GM19193 (cell line): ENCODE data around the gene DIAPH2.

Experiments used
- POLR2A ChIP-seq: IDR thresholded peaks from 4 replicates; pipeline ENCODE4 v1.6.1; 2011; ENCODE audit not compliant: insufficient read depth, insufficient read length; ENCODE audit errors: extremely low read depth

DIAPH2 gene

GRCh38 chrX:97268182-97268680 lies 583.6 kb downstream of the DIAPH2 start:
- no peak for TF ChIP-seq POLR2A

DNA sequence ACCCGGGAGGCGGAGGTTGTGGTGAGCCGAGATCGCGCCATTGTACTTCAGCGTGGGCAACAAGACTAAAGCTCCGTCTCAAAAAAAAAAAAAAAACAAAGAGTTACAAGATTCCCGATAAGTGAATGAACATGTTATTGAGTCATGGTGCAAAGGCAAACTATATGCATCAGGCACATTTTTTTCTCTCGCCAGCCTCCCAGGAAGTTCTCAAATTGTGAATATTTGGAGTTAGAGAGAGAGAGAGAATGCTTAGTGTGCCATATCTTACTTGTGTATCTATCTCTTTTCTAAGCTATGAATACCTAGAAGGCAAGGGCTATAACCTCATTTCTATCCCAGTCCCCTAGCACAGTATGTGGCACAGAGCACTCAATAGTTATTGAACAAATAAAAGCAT lies 599.9 kb downstream of the DIAPH2 start:
- TF ChIP-seq POLR2A: no peak

GRCh38 chrX:97290199-97290598 lies 605.6 kb downstream of the DIAPH2 start:
- TF ChIP-seq POLR2A: no peak

DNA sequence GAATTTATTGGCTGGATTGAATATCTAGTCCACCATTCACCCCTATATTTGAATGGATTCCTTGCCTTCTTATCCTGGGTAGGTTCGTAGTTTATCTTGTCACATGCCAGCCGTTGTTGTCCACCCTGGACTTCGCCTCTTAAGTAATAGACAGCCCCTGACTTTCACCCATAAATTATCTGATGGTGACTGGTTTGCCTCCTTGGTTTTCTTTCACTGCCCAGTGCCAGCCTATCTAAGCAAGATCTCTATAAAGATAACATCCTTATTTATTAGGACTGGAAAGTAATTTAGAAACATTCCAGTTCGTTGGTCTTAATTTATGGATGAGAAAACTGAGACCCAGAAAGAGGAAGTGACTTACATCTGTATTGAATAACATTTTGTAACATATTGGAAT lies 609.4 kb downstream of the DIAPH2 start:
- no peak for TF ChIP-seq POLR2A

- TF ChIP-seq POLR2A: no peak
Observed at GRCh38 chrX:97295954-97296353, 611.3 kb downstream of the DIAPH2 start.

- TF ChIP-seq POLR2A: no peak
Observed at GRCh38 chrX:97306771-97307470, 622.3 kb downstream of the DIAPH2 start.

- no peak for TF ChIP-seq POLR2A
Observed at GRCh38 chrX:97308171-97308570, 623.5 kb downstream of the DIAPH2 start.

GRCh38 chrX:97309487-97310116 lies 625.0 kb downstream of the DIAPH2 start:
- TF ChIP-seq POLR2A: no peak

- no peak for TF ChIP-seq POLR2A
Observed at GRCh38 chrX:97310373-97310772, 625.7 kb downstream of the DIAPH2 start.

DNA sequence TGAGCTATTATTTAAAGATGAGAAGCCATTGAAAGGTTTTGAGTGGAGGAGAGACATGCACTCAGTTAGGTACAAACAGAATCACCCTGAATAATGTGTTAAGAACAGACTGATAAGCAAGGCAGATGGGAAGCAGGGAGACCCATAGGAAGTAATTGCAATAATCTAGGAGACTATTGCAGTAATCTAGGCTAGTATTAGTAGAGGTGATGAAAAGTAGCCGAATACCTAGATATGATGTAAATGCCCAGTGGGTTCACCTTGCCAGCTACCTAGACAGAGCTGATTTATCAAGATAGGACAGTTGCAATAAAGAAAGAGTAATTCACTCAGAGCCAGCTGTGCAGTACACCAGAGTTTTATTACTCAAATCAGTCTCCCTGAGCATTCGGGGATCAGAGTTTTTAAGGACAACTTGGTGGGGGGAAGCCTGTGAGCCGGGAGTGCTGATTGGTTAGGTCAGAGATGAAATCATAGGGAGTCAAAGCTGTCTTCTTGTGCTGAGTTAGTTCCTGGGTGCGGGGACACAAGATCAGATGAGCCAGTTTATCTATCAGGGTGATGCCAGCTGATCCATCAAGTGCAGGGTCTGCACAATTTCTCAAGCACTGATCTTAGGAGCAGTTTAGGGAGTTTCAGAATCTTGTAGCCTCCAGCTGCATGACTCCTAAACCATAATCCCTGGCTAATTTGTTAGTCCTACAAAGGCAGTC lies 626.6 kb downstream of the DIAPH2 start:
- TF ChIP-seq POLR2A: no peak

DNA sequence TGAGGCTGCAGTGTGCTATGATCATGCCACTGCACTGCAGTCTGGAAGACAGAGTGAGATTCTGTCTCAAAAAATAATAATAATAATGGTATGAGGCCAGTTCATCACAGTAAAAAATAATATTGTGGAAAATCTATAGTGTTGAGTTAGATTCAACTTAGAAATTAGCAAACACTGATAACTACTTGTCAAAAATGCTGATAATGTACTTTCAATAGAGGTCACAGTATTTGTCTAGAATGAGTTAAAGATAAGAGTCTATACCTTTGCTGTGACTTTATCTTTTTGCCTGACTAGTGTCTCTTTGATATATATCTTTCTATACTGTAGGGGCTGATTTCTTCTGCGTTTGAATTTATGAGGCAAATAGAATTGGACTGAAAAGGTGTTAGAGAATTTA lies 629.7 kb downstream of the DIAPH2 start:
- no peak for TF ChIP-seq POLR2A

DNA sequence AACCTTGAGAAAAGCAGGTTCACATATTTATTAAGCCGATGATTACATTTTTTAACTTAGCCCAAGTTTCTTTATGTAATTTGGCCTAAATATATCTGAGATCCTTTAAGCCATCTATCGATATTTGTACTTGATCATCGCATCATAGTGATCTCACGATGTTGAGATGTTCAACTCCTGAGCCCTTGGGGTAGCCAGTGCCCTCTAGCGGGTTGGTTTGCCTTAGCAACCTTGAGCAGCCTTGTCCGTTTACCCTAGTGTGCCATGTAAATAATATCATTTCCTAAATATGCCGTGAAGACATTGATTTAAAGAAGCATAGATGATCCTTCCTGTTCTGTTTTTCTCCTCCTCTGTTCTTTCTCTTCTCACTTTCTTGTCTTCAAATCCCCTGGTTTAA lies 631.3 kb downstream of the DIAPH2 start:
- TF ChIP-seq POLR2A: no peak

DNA sequence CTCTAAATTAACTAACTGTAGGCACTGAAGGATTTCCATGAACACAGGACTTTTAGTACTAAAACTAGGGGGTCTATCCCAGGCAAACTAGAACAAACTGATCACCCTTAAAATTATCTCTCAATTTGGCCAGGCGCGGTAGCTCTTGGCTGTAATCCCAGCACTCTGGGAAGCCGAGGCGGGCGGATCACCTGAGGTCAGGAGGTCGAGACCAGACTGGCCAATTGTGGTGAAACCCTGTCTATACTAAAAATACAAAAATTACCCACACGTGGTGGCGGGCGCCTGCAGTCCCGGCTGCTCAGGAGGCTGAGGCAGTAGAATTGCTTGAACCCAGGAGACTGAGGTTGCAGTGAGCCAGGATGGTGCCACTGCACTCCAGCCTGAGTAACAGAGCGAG lies 635.7 kb downstream of the DIAPH2 start:
- TF ChIP-seq POLR2A: no peak

- no peak for TF ChIP-seq POLR2A
Observed at GRCh38 chrX:97322401-97322800, 637.8 kb downstream of the DIAPH2 start.

DNA sequence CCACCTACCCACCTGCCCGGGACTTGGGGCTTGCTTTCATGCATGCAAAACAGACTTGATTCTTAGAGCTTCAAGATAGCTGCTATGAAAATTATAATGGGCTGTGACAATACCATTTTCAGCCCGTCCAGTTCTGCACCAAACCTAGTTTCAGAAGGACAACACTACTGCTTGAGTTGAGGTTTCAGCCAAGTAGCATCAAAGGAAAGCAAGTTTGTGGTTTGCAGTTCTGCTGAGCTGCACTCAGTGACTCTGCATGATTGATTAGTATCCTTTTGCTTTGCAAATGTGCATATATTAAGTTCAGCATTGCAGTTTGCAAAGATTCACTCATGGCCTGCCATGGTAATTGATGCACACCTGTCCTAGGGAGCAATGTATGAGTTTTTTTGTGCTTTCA lies 641.8 kb downstream of the DIAPH2 start:
- no peak for TF ChIP-seq POLR2A
